ENCODE measurements around the gene VSIG2.
"Not testable (repeated sequence)": the region's sequence is repeated elsewhere in the genome, so short reads cannot be mapped to it uniquely, and the experiment has no call there.

Gene VSIG2

GRCh38 chr11:124751741-124752470 lies at the start of gene VSIG2:
Gene VSIG2 (minus strand): TSS chr11:124752255. CDS start chr11:124752137, 118 bp downstream.
- DNase-seq: no peak

- DNase-seq: no peak
These were observed 49.0 kb upstream of the VSIG2 start for GRCh38 chr11:124801014-124801413.

GRCh38 chr11:124800226-124800929 lies 48.3 kb upstream of the VSIG2 start, which contains the start of gene MSANTD2:
Gene MSANTD2 (minus strand): TSS chr11:124800406. CDS start chr11:124800380, 26 bp downstream.
- DNase-seq: peak; percentile 93

- DNase-seq: peak; percentile 80
These were observed 47.5 kb upstream of the VSIG2 start for GRCh38 chr11:124799348-124800225.

- no peak for DNase-seq
These were observed 46.9 kb upstream of the VSIG2 start for GRCh38 chr11:124798991-124799347.

GRCh38 chr11:124796312-124796711 lies 44.3 kb upstream of the VSIG2 start:
- no peak for DNase-seq

- DNase-seq: no peak
These were observed 41.6 kb upstream of the VSIG2 start for GRCh38 chr11:124793466-124794278.

- DNase-seq: no peak
These were observed 39.7 kb upstream of the VSIG2 start for GRCh38 chr11:124791626-124792341.

GRCh38 chr11:124788521-124788920 lies 36.5 kb upstream of the VSIG2 start:
- DNase-seq: no peak

- DNase-seq: no peak
These were observed 32.0 kb upstream of the VSIG2 start for GRCh38 chr11:124784051-124784450.

GRCh38 chr11:124783002-124783401 lies 30.9 kb upstream of the VSIG2 start:
- DNase-seq: no peak

- DNase-seq: no peak
These were observed 27.5 kb upstream of the VSIG2 start for GRCh38 chr11:124779568-124779967.

GRCh38 chr11:124778281-124778680 lies 26.2 kb upstream of the VSIG2 start:
- DNase-seq: no peak

- no peak for DNase-seq
These were observed 25.0 kb upstream of the VSIG2 start for GRCh38 chr11:124776865-124777645.

- DNase-seq: not testable (repeated sequence)
These were observed 18.9 kb upstream of the VSIG2 start for GRCh38 chr11:124770959-124771358.

- no peak for DNase-seq
These were observed 18.0 kb upstream of the VSIG2 start for GRCh38 chr11:124769806-124770774.

GRCh38 chr11:124768914-124769313 lies 16.9 kb upstream of the VSIG2 start:
- no peak for DNase-seq

GRCh38 chr11:124766156-124766555 lies 14.1 kb upstream of the VSIG2 start:
- DNase-seq: no peak

- peak; percentile 95 for DNase-seq
These were observed 11.3 kb upstream of the VSIG2 start for GRCh38 chr11:124763156-124763947.
